GM23248 (cell line): Measurements from ENCODE around the gene HEPN1. TPM values are rescaled to one million over a fixed set of nuclear protein-coding genes. Genes with fewer than 3 reads are reported as not detected.

Source experiments
- DNase-seq: peaks from one replicate; pipeline ENCODE4 v3.0.0-alpha.2; 2015
- H2AFZ ChIP-seq: fragments of 200-600 bp; sonication (generic); 2 replicates; pipeline ENCODE4 v1.6.1; 2016; ENCODE audit warnings: antibody characterized with exemption
- H3F3A ChIP-seq: fragments of 200-600 bp; sonication (generic); 2 replicates; pipeline ENCODE4 v1.6.1; 2016; ENCODE audit warnings: mild to moderate bottlenecking, antibody characterized with exemption, mixed run types; ENCODE audit not compliant: insufficient read depth
- H3K27ac ChIP-seq: fragments of 200-600 bp; sonication (generic); 2 replicates; pipeline ENCODE4 v1.5.1; 2016; ENCODE audit warnings: mild to moderate bottlenecking
- H3K27me3 ChIP-seq: fragments of 200-600 bp; sonication (generic); replicated peaks from 2 replicates; pipeline ENCODE4 v1.6.1; 2016; ENCODE audit warnings: mild to moderate bottlenecking; ENCODE audit not compliant: insufficient read depth
- H3K36me3 ChIP-seq: fragments of 200-600 bp; sonication (generic); 2 replicates; pipeline ENCODE4 v1.6.1; 2016; ENCODE audit warnings: low read depth, mild to moderate bottlenecking
- H3K4me1 ChIP-seq: fragments of 200-600 bp; sonication (generic); 2 replicates; pipeline ENCODE4 v1.6.1; 2016; ENCODE audit warnings: mild to moderate bottlenecking; ENCODE audit not compliant: insufficient read depth
- H3K4me2 ChIP-seq: fragments of 200-600 bp; sonication (generic); one replicate; pipeline ENCODE4 v1.6.1; 2016; ENCODE audit warnings: mild to moderate bottlenecking; ENCODE audit not compliant: unreplicated experiment
- H3K4me3 ChIP-seq: fragments of 200-600 bp; sonication (generic); 2 replicates; pipeline ENCODE4 v1.5.1; 2016; ENCODE audit warnings: mild to moderate bottlenecking
- H3K79me2 ChIP-seq: fragments of 200-600 bp; sonication (generic); 2 replicates; pipeline ENCODE4 v1.6.1; 2016; ENCODE audit warnings: mild to moderate bottlenecking; ENCODE audit not compliant: insufficient read depth
- H3K9ac ChIP-seq: fragments of 200-600 bp; sonication (generic); 2 replicates; pipeline ENCODE4 v1.6.1; 2016; ENCODE audit warnings: mild to moderate bottlenecking
- H3K9me2 ChIP-seq: fragments of 200-600 bp; sonication (generic); 2 replicates; pipeline ENCODE4 v1.6.1; 2016; ENCODE audit warnings: mixed run types, mild to moderate bottlenecking, moderate library complexity; ENCODE audit not compliant: insufficient read depth
- H3K9me3 ChIP-seq: fragments of 200-600 bp; sonication (generic); one replicate; pipeline ENCODE4 v1.6.1; 2017; ENCODE audit warnings: low read depth
- H4K20me1 ChIP-seq: fragments of 200-600 bp; sonication (generic); 2 replicates; pipeline ENCODE4 v1.6.0; 2016; ENCODE audit not compliant: insufficient read depth
- EZH2 ChIP-seq: fragments of 200-600 bp; sonication (generic); IDR thresholded peaks from 2 replicates; pipeline ENCODE4 v1.6.1; 2018; ENCODE audit warnings: antibody characterized with exemption, mild to moderate bottlenecking; ENCODE audit not compliant: insufficient read depth, poor library complexity, severe bottlenecking
- EZH2phosphoT487 ChIP-seq: fragments of 200-600 bp; sonication (generic); IDR thresholded peaks from 2 replicates; pipeline ENCODE4 v1.6.1; 2018; ENCODE audit warnings: antibody characterized with exemption, moderate library complexity, mild to moderate bottlenecking, low read depth; ENCODE audit not compliant: insufficient read depth
- WGBS, 2 experiments: methylation state at CpG; one replicate each; pipeline ENCODE4 v1.1.6; 2015 to 2017; ENCODE audit warnings: low lambda C conversion rate in 2 of 2, low coverage in 1 of 2; ENCODE audit errors: missing lambda C conversion rate in 2 of 2; 5-methylcytosine and 5-hydroxymethylcytosine counted together
- in situ Hi-C: fragments of 300-500 bp; cut with MboI; formaldehyde crosslinking; loops from 2 replicates; pipeline ENCODE4 v1.15.0; 2020
- polyA plus RNA-seq: library from polyadenylated mRNA; unstranded; fragments of >200 nt; fragmentation: Nextera tagmentation; extraction: Ambion mirVana; gene quantifications from 2 replicates; pipeline ENCODE4 v1.2.1, GENCODE V29; 2016
- total RNA-seq: library from RNA; depleted of rRNA; stranded (reverse); fragments of >200 nt; shearing (Covaris generic); gene quantifications from 2 replicates; pipeline ENCODE4 v1.2.3, GENCODE V29; 2014

The HEPN1 gene
- total and polyA plus RNA-seq, 2 experiments from 2014 or later: not detected

DNA sequence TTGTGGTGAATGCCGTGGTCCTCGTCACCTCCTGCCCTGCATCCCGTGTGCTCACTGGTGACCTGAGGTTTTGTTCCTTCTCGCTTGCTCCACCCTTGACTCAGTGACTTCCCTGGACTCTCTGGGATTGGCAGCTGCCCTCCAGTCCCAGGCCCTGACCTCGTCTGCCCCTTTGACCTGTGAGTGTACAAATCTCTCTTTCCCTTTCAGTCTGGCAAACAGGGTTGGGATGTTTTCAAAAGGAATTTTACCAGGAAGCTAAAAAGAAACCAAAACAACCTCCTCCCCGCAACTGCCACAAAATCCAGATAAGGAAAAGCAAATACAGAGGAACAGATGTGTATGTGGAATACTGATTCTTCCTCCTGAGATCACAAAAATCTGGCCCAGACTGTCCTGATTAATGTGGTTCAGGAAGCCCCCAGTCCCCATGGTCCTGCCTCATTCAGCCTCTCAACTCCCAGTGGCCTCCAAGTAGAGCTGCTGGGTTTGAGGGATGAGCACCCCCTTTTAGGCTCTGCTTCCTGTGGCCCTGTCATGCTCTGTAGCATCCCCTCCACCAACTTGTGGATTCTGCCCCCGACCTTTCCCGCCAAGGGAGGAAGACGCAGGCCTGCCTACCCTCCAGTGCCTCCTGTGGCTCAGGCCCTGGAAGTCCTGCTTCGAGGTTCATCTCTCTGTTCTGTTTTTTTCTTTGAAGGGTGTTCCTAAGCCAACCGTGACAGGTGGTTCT lies 36.5 kb upstream of the HEPN1 start:
- H3K27ac ChIP-seq: no peak overlapping the region
- no peaks in the 10 kb centered on the region for H4K20me1 ChIP-seq
- H3K9ac ChIP-seq: no peak overlapping the region
- no peak for DNase-seq
- TF ChIP-seq EZH2 (no peak), EZH2phosphoT487 (no peak)
- H3K27me3 ChIP-seq: no peaks in the 10 kb centered on the region
- H3K4me1 ChIP-seq: no peaks in the 10 kb centered on the region
- no peaks in the 10 kb centered on the region for H3K79me2 ChIP-seq
- WGBS, 2 experiments: 81 to 82% methylated on average over 11 of the region's 11 CpGs
- H3K4me3 ChIP-seq: no peak overlapping the region
- H3K36me3 ChIP-seq: no peaks in the 10 kb centered on the region
- in situ Hi-C loops: no loop called here
- no peaks in the 10 kb centered on the region for H3F3A ChIP-seq
- H3K9me3 ChIP-seq: no peaks in the 10 kb centered on the region
- H2AFZ ChIP-seq: no peak overlapping the region
- no peak overlapping the region for H3K4me2 ChIP-seq
- H3K9me2 ChIP-seq: no peaks in the 10 kb centered on the region

DNA sequence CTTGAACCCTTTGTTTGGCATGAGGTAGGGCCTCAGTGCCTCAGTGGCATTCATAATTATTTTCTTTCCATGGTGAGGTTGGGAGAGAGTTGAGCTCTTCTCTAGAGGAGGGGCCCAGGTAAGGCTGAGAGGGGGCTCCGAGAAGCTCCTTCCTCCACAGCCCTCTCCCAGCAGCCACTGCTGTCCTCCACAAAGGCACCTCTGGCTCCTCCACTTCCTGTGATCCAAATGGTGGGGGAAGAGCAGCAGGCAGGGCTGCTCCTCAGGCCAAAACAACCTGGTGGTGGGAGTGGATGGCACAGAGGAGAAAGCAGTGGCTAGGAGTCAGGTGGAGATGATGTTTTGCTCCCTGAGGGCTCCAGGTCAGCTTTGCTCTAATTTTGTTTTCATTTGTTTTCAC lies 34.7 kb upstream of the HEPN1 start:
- 95 to 100% methylated on average over 1 of the region's 1 CpG for WGBS, 2 experiments
- in situ Hi-C loops: no loop called here

DNA sequence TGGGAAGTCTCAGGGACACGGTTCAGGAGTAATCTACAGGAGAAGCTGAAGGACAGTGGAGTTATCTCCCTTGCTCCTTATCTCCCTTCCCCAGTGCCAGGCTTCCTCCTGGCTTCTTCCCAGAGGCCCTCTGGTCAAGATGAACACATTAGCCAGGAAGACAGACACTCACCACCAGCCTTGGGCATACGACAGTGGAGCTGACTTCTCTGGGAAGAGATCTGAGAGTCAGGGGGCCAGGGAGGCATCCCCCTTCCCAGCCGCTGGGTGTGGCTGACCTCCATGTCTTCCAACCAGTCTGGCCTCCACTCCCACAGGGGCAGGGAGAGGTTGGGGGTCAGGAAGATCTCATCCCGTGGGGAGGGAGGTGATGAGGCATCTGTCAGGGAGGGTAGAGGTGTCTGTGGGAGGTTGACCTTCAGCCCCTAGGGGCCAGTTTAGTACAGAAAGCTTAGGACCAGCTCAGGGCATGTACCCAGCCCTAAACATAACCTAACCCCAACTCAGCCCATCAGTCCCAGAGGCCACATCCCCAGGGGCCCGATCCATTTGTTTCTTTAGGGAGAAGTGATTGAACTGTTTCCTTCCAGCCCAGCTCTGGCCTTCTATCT lies 34.1 kb upstream of the HEPN1 start:
- Histone ChIP-seq H3K27me3 (no peaks in the 10 kb centered on the region), H3K4me2 (no peak overlapping the region), H3K27ac (no peak overlapping the region), H3K79me2 (no peaks in the 10 kb centered on the region), H4K20me1 (no peaks in the 10 kb centered on the region), H3K9me3 (no peaks in the 10 kb centered on the region), H3F3A (no peaks in the 10 kb centered on the region), H3K4me3 (no peak overlapping the region), H2AFZ (no peak overlapping the region), H3K9me2 (no peaks in the 10 kb centered on the region), H3K36me3 (no peaks in the 10 kb centered on the region), H3K9ac (no peak overlapping the region), H3K4me1 (no peaks in the 10 kb centered on the region)
- WGBS, 2 experiments: 84 to 92% methylated on average over 5 of the region's 5 CpGs
- no peak for DNase-seq
- TF ChIP-seq EZH2phosphoT487 (no peak), EZH2 (no peak)
- in situ Hi-C loops: no loop called here

More for the DNA sequence above, 34.7 kb upstream of the HEPN1 start:
- no peak overlapping the region for H3K4me3 ChIP-seq
- H3K4me1 ChIP-seq: no peaks in the 10 kb centered on the region
- no peak overlapping the region for H3K27ac ChIP-seq
- H3K36me3 ChIP-seq: no peaks in the 10 kb centered on the region
- no peak overlapping the region for H2AFZ ChIP-seq
- H3K79me2 ChIP-seq: no peaks in the 10 kb centered on the region
- no peaks in the 10 kb centered on the region for H3K9me2 ChIP-seq
- no peak overlapping the region for H3K4me2 ChIP-seq
- no peaks in the 10 kb centered on the region for H4K20me1 ChIP-seq
- no peaks in the 10 kb centered on the region for H3F3A ChIP-seq
- DNase-seq: no peak
- no peak overlapping the region for H3K9ac ChIP-seq
- TF ChIP-seq EZH2phosphoT487 (no peak), EZH2 (no peak)
- no peaks in the 10 kb centered on the region for H3K27me3 ChIP-seq
- H3K9me3 ChIP-seq: no peaks in the 10 kb centered on the region

GRCh38 chr11:124886476-124886875 lies 32.6 kb upstream of the HEPN1 start:
- TF ChIP-seq EZH2 (no peak), EZH2phosphoT487 (no peak)
- H3K4me1 ChIP-seq: no peaks in the 10 kb centered on the region

More at GRCh38 chr11:124886476-124886875, 32.6 kb upstream of the HEPN1 start:
- H3K4me3 ChIP-seq: no peak overlapping the region
- H2AFZ ChIP-seq: no peak overlapping the region
- in situ Hi-C loops: no loop called here
- no peak overlapping the region for H3K4me2 ChIP-seq
- no peaks in the 10 kb centered on the region for H3K36me3 ChIP-seq
- no peaks in the 10 kb centered on the region for H3K9me2 ChIP-seq
- 77 to 84% methylated on average over 11 of the region's 11 CpGs for WGBS, 2 experiments
- no peaks in the 10 kb centered on the region for H3K27me3 ChIP-seq
- H4K20me1 ChIP-seq: no peaks in the 10 kb centered on the region
- no peaks in the 10 kb centered on the region for H3F3A ChIP-seq
- no peaks in the 10 kb centered on the region for H3K79me2 ChIP-seq
- H3K9ac ChIP-seq: no peak overlapping the region
- H3K9me3 ChIP-seq: no peaks in the 10 kb centered on the region
- DNase-seq: no peak
- no peak overlapping the region for H3K27ac ChIP-seq
